Thoracic aorta (tissue), 2 donors: Measurements from ENCODE around the gene LAMB3. TPM values are rescaled to one million over a fixed set of nuclear protein-coding genes. Genes with fewer than 3 reads are reported as not detected.
A peak's percentile ranks its signal among the peaks of the same experiment; 100 is the strongest.

ENCODE experiments used
- ATAC-seq: fragments of 150-250 bp; one replicate; pipeline ENCODE4 v1.8.0; 2017; ENCODE audit warnings: low read depth; ENCODE audit not compliant: insufficient number of reproducible peaks, low FRiP score
- DNase-seq: peaks from one replicate; pipeline ENCODE4 v3.0.0-alpha.2; 2020; ENCODE audit warnings: low spot score
- H3K27ac ChIP-seq, 2 donors: fragments of 200-600 bp; sonication (generic); 1 replicate in 1 of 2; 2 replicates in 1 of 2; pipeline ENCODE4 v1.5.1; 2016; ENCODE audit warnings: mild to moderate bottlenecking in 2 of 2, moderate library complexity in 2 of 2
- H3K27me3 ChIP-seq: fragments of 200-600 bp; sonication (generic); replicated peaks from 2 replicates; pipeline ENCODE4 v1.6.0; 2016; ENCODE audit warnings: mild to moderate bottlenecking; ENCODE audit not compliant: insufficient read depth
- H3K36me3 ChIP-seq: fragments of 200-600 bp; sonication (generic); one replicate; pipeline ENCODE4 v1.5.1; 2016
- H3K4me1 ChIP-seq, 2 donors: fragments of 200-600 bp; sonication (generic); 1 replicate in 1 of 2; 2 replicates in 1 of 2; pipeline versions ENCODE4 v1.5.1 to v1.6.0; 2016; ENCODE audit warnings: low read depth in 2 of 2, mild to moderate bottlenecking in 1 of 2; ENCODE audit not compliant: control insufficient read depth in 1 of 2
- H3K4me3 ChIP-seq: fragments of 200-600 bp; sonication (generic); 2 replicates; pipeline ENCODE4 v1.5.1; 2016; ENCODE audit warnings: mild to moderate bottlenecking
- H3K9me3 ChIP-seq: fragments of 200-600 bp; sonication (generic); 2 replicates; pipeline ENCODE4 v1.5.1; 2016
- total RNA-seq, 2 donors: library from RNA; depleted of rRNA; stranded (reverse); fragments of >200 nt; gene quantifications; one replicate each; pipeline versions ENCODE4 v1.1.0 to v1.2.3, GENCODE V29; 2016
- TF ChIP-seq, protein P1 (sequence below): fragments of 200-600 bp; sonication (generic); IDR thresholded peaks from one replicate; pipeline ENCODE4 v1.5.1; 2019; ENCODE audit warnings: antibody characterized with exemption

LAMB3 gene
- total RNA-seq, 2 donors from 2014 or later, result 3.4 to 5.1 TPM

DNA sequence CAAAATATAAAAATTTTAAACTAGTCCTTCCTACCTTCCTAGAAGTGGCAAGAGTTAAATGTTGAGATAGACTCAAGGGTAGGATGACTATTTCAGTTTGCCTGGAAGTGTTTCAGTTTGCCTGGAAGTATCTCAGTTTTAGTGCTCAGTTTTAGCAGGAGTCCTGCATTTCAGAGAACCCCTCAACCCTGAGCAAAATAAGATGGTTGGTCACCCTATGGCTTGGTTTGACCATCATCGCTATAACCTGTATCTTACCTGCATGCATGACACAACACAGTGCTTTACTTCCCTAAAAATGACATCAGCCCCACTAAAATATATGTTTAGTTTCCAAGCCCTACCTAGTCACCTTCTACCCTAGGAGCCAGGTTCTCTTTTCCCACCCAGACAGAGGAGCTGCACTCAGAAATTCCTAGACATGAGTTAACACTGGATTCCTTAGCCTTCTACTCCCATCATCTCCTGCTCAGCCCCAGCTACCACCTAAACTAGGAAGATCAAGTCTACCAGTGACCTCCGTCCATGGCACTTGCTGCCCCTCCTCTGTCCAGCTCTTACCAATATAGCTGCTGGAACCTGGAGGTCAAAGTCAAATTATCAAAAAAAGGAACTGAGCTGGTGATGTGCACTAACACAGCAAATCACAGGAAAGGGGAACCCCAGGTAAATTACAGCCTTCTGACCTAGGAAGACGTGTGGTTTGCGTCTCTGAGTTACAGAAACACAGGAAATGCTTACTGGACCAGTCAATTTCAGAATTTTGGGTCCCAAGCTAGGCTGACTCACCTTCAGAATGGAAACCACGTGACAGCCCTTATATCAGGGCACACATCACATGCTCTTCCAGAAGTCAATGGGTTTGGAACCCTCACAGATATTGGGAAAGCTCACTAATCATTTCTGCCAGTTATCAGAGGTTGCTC lies 20.7 kb upstream of the LAMB3 start:
- no peaks in the 10 kb centered on the region for H3K36me3 ChIP-seq
- no peak overlapping the region for H3K4me3 ChIP-seq
- no peaks in the 10 kb centered on the region for H3K27me3 ChIP-seq
- peaks cover 11 to 14% of the 10 kb centered on the region in 2 donors for H3K4me1 ChIP-seq
- H3K9me3 ChIP-seq, result no peaks in the 10 kb centered on the region
- TF ChIP-seq, protein P1, sequence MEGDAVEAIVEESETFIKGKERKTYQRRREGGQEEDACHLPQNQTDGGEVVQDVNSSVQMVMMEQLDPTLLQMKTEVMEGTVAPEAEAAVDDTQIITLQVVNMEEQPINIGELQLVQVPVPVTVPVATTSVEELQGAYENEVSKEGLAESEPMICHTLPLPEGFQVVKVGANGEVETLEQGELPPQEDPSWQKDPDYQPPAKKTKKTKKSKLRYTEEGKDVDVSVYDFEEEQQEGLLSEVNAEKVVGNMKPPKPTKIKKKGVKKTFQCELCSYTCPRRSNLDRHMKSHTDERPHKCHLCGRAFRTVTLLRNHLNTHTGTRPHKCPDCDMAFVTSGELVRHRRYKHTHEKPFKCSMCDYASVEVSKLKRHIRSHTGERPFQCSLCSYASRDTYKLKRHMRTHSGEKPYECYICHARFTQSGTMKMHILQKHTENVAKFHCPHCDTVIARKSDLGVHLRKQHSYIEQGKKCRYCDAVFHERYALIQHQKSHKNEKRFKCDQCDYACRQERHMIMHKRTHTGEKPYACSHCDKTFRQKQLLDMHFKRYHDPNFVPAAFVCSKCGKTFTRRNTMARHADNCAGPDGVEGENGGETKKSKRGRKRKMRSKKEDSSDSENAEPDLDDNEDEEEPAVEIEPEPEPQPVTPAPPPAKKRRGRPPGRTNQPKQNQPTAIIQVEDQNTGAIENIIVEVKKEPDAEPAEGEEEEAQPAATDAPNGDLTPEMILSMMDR, result no peak
- H3K27ac ChIP-seq, result no peak overlapping the region
- ATAC-seq (peak; percentile 15), DNase-seq (no peak)

DNA sequence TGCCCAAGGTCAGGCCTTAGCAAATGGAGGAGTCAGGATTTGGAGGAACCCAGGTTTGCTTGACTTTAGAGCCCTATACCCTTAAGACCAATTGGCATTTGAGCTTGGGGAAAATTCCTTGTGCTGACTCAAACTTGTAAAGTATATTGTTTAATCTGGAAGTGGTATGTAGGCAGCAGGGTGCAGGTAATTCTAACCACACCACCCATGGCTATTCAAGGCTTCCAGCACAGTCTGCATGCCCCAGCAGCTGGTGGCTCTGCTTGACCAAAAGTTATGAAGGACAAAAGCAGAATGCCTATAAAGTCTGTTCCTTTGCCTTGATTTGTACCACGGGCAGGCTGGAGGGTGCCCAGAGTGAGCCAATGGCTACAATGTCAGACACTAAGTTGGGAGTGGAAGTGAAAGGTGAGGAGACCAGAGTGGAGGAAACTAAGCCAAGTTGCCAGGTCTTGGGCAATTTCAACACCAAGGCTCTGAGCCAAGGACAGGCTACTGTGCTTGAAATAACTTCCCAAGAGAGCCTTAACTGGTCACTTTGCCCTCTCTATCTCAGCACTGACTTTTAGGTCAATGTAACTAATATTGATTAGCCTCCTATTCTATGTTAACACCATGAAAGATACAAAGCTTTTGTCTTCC lies 18.3 kb upstream of the LAMB3 start:
- no peak overlapping the region for H3K27ac ChIP-seq
- H3K27me3 ChIP-seq, result no peaks in the 10 kb centered on the region
- H3K4me1 ChIP-seq, result peaks cover 5 to 8% of the 10 kb centered on the region in 2 donors
- DNase-seq (no peak), ATAC-seq (no peak)
- no peaks in the 10 kb centered on the region for H3K36me3 ChIP-seq
- H3K9me3 ChIP-seq, result no peaks in the 10 kb centered on the region
- TF ChIP-seq, protein P1, result no peak
- no peak overlapping the region for H3K4me3 ChIP-seq

DNA sequence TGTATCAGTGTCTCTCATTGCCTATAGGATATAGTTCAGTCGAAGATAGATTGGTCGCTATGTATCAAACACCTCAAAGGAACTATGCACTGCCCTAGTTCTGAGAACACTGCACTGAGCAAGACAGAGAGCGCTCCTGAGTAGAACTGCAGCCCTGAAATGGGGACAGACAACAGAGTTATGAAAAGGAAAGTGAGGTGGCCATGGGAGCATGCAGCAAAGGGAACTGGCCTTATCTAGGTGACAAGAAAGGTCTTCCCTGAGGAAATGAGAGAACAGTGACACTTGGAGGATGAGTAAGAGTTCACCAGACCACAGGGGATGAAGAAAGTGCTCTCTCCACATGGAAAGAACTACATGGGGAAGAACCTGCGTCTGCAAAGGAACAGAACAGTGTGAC lies 15.5 kb upstream of the LAMB3 start:
- Histone ChIP-seq H3K9me3 (no peaks in the 10 kb centered on the region), H3K4me3 (no peak overlapping the region), H3K27me3 (no peaks in the 10 kb centered on the region), H3K27ac (no peak overlapping the region), H3K36me3 (no peaks in the 10 kb centered on the region), H3K4me1 (no peaks in the 10 kb centered on the region)
- no peak for DNase-seq
- no peak for ATAC-seq
- TF ChIP-seq, protein P1, result no peak

DNA sequence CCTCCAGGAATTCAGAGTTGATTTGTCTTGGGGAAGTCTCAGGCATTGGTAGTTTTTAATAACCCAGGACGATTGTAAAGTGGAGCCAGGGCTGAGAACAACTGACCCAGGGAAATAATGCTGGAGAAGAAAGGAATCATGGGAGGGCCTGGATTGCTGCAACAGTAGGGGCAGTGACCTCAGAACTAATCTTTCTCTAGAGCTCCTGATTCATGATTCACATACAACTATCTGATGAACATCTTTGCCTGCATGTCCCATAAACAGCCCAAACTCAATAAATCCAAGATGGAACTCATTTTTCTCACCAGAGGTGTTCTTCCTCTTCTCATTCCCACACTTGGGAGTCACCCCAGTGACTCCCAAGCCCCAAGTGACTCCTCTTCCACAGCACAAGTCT lies 14.9 kb upstream of the LAMB3 start:
- H3K9me3 ChIP-seq, result no peaks in the 10 kb centered on the region

DNA sequence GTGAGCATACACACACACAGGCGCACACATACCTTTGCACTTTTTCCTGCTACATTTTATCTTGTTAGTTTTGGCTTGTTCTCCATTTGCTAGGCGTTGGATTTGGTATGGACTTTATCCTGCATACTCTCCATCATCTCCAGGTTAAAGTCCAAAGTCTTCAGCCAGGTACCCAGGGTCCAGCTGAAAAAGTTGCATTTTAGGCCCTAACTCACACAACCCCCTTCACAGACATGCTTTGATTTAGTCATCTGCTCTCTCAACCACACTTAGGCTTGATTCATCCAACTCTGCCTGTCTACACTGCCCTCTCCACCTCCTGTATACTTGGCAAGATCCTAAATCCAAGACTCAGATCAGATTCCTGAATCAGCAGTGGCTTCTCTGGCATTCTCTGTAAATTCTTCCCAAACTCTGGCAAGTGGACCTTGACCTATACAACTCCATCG lies 10.7 kb upstream of the LAMB3 start:
- H3K4me1 ChIP-seq, result no peaks in the 10 kb centered on the region
- no peak overlapping the region for H3K4me3 ChIP-seq
- ATAC-seq, result no peak
- TF ChIP-seq, protein P1, result no peak
- no peak overlapping the region for H3K27ac ChIP-seq
- H3K9me3 ChIP-seq, result no peaks in the 10 kb centered on the region
- no peak for DNase-seq
- no peaks in the 10 kb centered on the region for H3K36me3 ChIP-seq
- no peaks in the 10 kb centered on the region for H3K27me3 ChIP-seq

More for the DNA sequence above, 14.9 kb upstream of the LAMB3 start:
- Histone ChIP-seq H3K36me3 (no peaks in the 10 kb centered on the region), H3K4me1 (no peaks in the 10 kb centered on the region), H3K27me3 (no peaks in the 10 kb centered on the region), H3K4me3 (no peak overlapping the region), H3K27ac (no peak overlapping the region)
- DNase-seq (no peak), ATAC-seq (no peak)
- TF ChIP-seq, protein P1, result no peak
